Adrenal gland (tissue), 12 donors: ENCODE results near the gene GSK3A. TPM values are rescaled to one million over a fixed set of nuclear protein-coding genes. Genes with fewer than 3 reads are reported as not detected.

Source experiments
- DNase-seq, 7 donors: peaks; one replicate each; pipeline ENCODE4 v3.0.0-alpha.2; 2019 to 2020
- H3K27ac ChIP-seq, 5 donors: fragments of 200-600 bp; sonication (generic) in 4 of 5; 1 replicate in 3 of 5; 2 replicates in 2 of 5; pipeline versions ENCODE4 v1.5.1 to v1.8.0; 2016 to 2020; ENCODE audit warnings: mild to moderate bottlenecking in 1 of 5
- H3K27me3 ChIP-seq: fragments of 200-600 bp; 2 replicates; pipeline ENCODE4 v1.8.0; 2021
- H3K36me3 ChIP-seq, 2 donors: fragments of 200-600 bp; replicated peaks in 1 of 2; 1 replicate in 1 of 2; 2 replicates in 1 of 2; pipeline versions ENCODE4 v1.5.1 to v1.8.0; 2018 to 2022
- H3K4me1 ChIP-seq, 2 donors: fragments of 200-600 bp; replicated peaks in 1 of 2; 1 replicate in 1 of 2; 2 replicates in 1 of 2; pipeline versions ENCODE4 v1.5.1 to v1.8.0; 2018 to 2021
- H3K4me3 ChIP-seq, 4 donors: fragments of 200-600 bp; sonication (generic) in 3 of 4; one replicate each; pipeline ENCODE4 v1.5.1; 2016 to 2018
- H3K9me3 ChIP-seq, 3 donors: fragments of 200-600 bp; sonication (generic) in 1 of 3; replicated peaks in 1 of 3; 1 replicate in 2 of 3; 2 replicates in 1 of 3; pipeline versions ENCODE4 v1.5.1 to v1.8.0; 2016 to 2021
- POLR2A ChIP-seq, 2 donors: fragments of 450-650 bp; IDR thresholded peaks; one replicate each; pipeline ENCODE4 v1.6.1; 2017; ENCODE audit warnings: antibody characterized with exemption in 2 of 2, mild to moderate bottlenecking in 2 of 2, moderate library complexity in 1 of 2
- WGBS, 4 donors: extraction: QIAGEN DNeasy Blood & Tissue Kit in 2 of 4; methylation state at CpG; one replicate each; pipeline versions ENCODE4 v1.1.5 to v1.1.7; 2013 to 2017; 5-methylcytosine and 5-hydroxymethylcytosine counted together
- intact Hi-C, 2 donors: fragments of 100-400 bp; cut with DNase I; formaldehyde crosslinking; loops; one replicate each; pipeline versions ENCODE4 v1.14.1 to v1.15.0; 2022 to 2023
- polyA plus RNA-seq, 3 donors: library from polyadenylated mRNA; stranded (reverse); fragments of 200-250 nt in 2 of 3; fragments of 350-450 nt in 1 of 3; fragmentation: Illumina TruSeq in 1 of 3; extraction: RNeasy Lipid Tissue Mini Kit (QIAGEN cat#74804) in 1 of 3; gene quantifications; one replicate each; pipeline ENCODE4 v1.2.3, GENCODE V29; 2013 to 2014
- total RNA-seq, 9 donors: library from RNA; depleted of rRNA in 4 of 9; stranded (reverse); fragments of >200 nt in 4 of 9; fragments of 120-200 nt in 1 of 9; fragmentation: NEBNext Ultra II Directional in 1 of 9; extraction: Animal tissue kit (Norgen Biotek cat#: 25700) in 1 of 9; gene quantifications; one replicate each; pipeline versions ENCODE4 v1.1.0 to v1.2.4, GENCODE V29; 2013 to 2023
- TF ChIP-seq, protein P1 (sequence below), 6 experiments: fragments of 450-650 bp in 4 of 6; fragments of 200-600 bp in 2 of 6; sonication (generic) in 1 of 6; IDR thresholded peaks; 1 replicate in 5 of 6; 2 replicates in 1 of 6; pipeline versions ENCODE4 v1.5.1 to v1.8.0; 2016 to 2021; ENCODE audit warnings: antibody characterized with exemption in 6 of 6, mild to moderate bottlenecking in 2 of 6, moderate library complexity in 1 of 6
- donor health status: healthy with polysubstance abuse.
- donor health status: Bipolar disorder and iron deficiency.
- donor health status: DM: yes; HTN: yes; CAD: no.
- donor health status: DM: no; HTN: no; CAD: no.
- donor health status: DM: no; HTN: no; CAD: no.
- donor health status: DM: yes; HTN: yes; CAD: no.

The GSK3A gene
- total and polyA plus RNA-seq, 12 donors = 19.5 to 94.9 (median 49.7) TPM

DNA sequence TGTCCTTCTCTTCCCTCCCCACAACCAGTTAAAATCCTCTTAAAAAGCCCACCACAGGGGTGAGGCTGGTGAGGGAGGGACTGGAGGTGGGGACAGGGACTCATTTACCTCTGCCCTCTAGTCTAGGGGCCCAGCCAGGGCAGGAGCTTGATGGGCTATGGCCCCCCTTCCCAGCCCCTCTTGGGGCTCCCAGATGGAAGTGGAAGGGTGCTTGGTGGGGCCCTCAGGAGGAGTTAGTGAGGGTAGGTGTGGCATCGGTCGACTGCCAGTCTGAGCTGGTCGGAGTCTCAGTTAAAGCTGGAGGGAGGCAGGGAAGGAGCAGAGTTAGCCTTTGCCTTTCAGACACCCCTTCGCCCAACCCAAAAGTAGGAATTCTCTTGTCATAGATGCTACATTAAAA lies 11.8 kb downstream of the GSK3A start:
- H3K4me1 ChIP-seq = peaks cover 6 to 11% of the 10 kb centered on the region in 2 donors
- H3K9me3 ChIP-seq = no peaks in the 10 kb centered on the region
- 81 to 91% (median 87%) methylated on average over 4 of the region's 4 CpGs for WGBS, 4 donors
- no peak overlapping the region for H3K4me3 ChIP-seq
- DNase-seq = no peak
- intact Hi-C loops = loop anchor here in 1 of 2 donors (10.0 kb wide), 1 partner anchor 96 kb away; the partner anchor contains the start of gene POU2F2
- TF ChIP-seq, protein P1, sequence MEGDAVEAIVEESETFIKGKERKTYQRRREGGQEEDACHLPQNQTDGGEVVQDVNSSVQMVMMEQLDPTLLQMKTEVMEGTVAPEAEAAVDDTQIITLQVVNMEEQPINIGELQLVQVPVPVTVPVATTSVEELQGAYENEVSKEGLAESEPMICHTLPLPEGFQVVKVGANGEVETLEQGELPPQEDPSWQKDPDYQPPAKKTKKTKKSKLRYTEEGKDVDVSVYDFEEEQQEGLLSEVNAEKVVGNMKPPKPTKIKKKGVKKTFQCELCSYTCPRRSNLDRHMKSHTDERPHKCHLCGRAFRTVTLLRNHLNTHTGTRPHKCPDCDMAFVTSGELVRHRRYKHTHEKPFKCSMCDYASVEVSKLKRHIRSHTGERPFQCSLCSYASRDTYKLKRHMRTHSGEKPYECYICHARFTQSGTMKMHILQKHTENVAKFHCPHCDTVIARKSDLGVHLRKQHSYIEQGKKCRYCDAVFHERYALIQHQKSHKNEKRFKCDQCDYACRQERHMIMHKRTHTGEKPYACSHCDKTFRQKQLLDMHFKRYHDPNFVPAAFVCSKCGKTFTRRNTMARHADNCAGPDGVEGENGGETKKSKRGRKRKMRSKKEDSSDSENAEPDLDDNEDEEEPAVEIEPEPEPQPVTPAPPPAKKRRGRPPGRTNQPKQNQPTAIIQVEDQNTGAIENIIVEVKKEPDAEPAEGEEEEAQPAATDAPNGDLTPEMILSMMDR (IDR thresholded peaks at IDR 0.05) = no peak
- TF ChIP-seq POLR2A (IDR thresholded peaks at IDR 0.05) = no peak
- no peak overlapping the region for H3K27ac ChIP-seq
- H3K27me3 ChIP-seq = no peaks in the 10 kb centered on the region
- peaks cover 0 to 90% of the 10 kb centered on the region in 2 donors for H3K36me3 ChIP-seq

DNA sequence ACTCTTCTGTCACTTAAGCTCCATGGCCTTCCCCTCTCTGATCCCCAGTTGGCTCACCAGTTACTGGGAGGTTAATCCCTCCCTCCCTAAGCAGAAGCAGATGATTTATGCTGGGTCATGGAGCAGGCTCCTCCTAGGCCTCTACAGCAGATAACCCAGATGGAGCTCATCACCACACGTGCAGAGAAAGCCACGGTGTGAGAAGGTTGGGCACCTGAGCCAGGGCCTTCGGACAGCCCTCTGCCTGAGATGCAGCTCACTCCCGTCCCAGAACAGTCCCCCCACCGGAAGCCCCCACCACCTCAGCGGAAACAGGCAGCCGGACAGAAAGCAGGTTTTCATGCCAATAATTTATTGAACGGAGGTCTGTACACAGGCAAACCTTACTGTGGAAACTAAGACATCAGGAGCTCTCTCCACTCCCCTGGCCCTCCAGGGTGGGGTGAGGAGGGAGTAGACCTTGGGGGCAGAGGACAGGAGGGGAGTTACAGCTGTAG lies 12.5 kb downstream of the GSK3A start:
- no peak for DNase-seq
- H3K9me3 ChIP-seq = no peaks in the 10 kb centered on the region
- intact Hi-C loops = loop anchor here in 1 of 2 donors (10.0 kb wide), 1 partner anchor 95 kb away; the partner anchor contains the start of gene POU2F2
- no peaks in the 10 kb centered on the region for H3K27me3 ChIP-seq
- H3K4me3 ChIP-seq = no peak overlapping the region
- H3K36me3 ChIP-seq = peaks cover 0 to 90% of the 10 kb centered on the region in 2 donors
- peaks cover 6 to 11% of the 10 kb centered on the region in 2 donors for H3K4me1 ChIP-seq
- TF ChIP-seq, protein P1 (IDR thresholded peaks at IDR 0.05) = no peak
- no peak for TF ChIP-seq POLR2A (IDR thresholded peaks at IDR 0.05)
- H3K27ac ChIP-seq = peak overlapping the region in 2 of 5 donors; percentile 15 to 48
- 39 to 58% (median 43%) methylated on average over 8 of the region's 8 CpGs for WGBS, 4 donors

DNA sequence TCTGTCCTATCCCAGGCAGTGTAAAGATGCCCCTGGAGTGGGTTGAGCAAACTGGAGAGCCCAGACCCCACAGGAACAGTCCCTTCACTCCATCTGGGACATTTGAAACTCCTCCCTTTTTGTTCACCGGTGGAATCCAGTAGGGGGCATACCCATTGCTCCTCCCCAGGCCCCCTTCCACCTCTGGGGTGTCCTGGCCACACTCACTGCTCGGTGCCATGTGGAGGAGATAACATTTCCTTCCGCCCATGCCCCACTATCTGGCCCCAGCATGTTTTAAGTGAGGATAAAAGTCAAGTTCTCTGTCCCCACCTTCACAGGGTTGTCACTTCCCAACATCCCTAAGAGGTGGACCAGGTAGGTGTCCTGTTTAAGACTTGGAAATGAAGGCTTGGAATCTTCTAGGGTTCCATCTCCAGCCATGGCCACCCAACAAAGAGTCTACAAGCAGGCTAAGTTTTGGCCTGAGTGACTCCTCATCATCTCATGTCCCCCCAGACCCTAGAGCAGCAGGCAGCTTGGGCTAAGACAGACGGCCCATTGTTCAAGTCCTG lies 13.0 kb downstream of the GSK3A start:
- Histone ChIP-seq H3K4me1 (peaks cover 6 to 11% of the 10 kb centered on the region in 2 donors), H3K36me3 (peaks cover 0 to 90% of the 10 kb centered on the region in 2 donors), H3K9me3 (no peaks in the 10 kb centered on the region), H3K27ac (peak overlapping the region in 1 of 5 donors; percentile 48), H3K4me3 (no peak overlapping the region), H3K27me3 (no peaks in the 10 kb centered on the region)
- no peak for DNase-seq
- TF ChIP-seq, protein P1 (IDR thresholded peaks at IDR 0.05) = no peak
- no peak for TF ChIP-seq POLR2A (IDR thresholded peaks at IDR 0.05)
- WGBS, 4 donors = 68 to 91% (median 83%) methylated on average over 4 of the region's 4 CpGs
- intact Hi-C loops = no loop called here

DNA sequence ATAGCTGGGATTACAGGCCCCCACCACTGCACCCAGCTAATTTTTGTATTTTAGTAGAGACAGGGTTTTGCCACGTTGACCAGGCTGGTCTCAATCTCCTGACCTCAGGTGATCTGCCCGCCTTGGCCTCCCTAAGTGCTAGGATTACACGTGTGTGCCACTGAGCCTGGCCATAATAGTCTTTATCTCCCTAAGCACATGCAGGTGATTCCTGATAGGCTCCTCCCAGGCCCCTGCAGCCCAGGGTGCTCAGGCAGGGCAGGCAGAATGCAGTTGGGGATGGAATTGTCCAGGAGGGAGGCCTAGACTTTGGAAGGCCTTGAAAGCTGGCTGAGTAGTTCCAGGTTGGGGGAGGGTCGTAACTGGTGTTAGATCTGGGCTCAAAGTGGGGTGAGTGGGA lies 13.8 kb downstream of the GSK3A start:
- TF ChIP-seq POLR2A (IDR thresholded peaks at IDR 0.05) = no peak
- TF ChIP-seq, protein P1 (IDR thresholded peaks at IDR 0.05) = no peak
- H3K27ac ChIP-seq = no peak overlapping the region
- peaks cover 3 to 9% of the 10 kb centered on the region in 2 donors for H3K4me1 ChIP-seq
- H3K9me3 ChIP-seq = no peaks in the 10 kb centered on the region
- H3K36me3 ChIP-seq = peaks cover 0 to 85% of the 10 kb centered on the region in 2 donors
- no peak overlapping the region for H3K4me3 ChIP-seq
- 69 to 83% (median 75%) methylated on average over 4 of the region's 4 CpGs for WGBS, 4 donors
- DNase-seq = no peak
- intact Hi-C loops = no loop called here
- no peaks in the 10 kb centered on the region for H3K27me3 ChIP-seq
